SK-N-SH treated with all-trans-retinoic acid at 6 μM for 48 hours (cell line): Measurements from ENCODE around the gene IMMP2L.

ENCODE experiments used
- ATAC-seq: fragments of 200-7000 bp; cut with Tn5 transposase; 3 replicates; pipeline ENCODE4 v1.9.1; 2020; ENCODE audit warnings: mild to moderate bottlenecking, moderate library complexity
- BACH2 ChIP-seq: fragments of 250-450 bp; sonication (Bioruptor Pico); IDR thresholded peaks from 2 replicates; pipeline ENCODE4 v1.9.0; 2021; ENCODE audit warnings: mild to moderate bottlenecking, borderline replicate concordance
- CREB5 ChIP-seq: fragments of 250-450 bp; sonication (Bioruptor Pico); IDR thresholded peaks from 2 replicates; pipeline ENCODE4 v1.5.1; 2020; ENCODE audit warnings: low read depth, mild to moderate bottlenecking, moderate library complexity
- CSDC2 ChIP-seq: fragments of 250-450 bp; sonication (Bioruptor Pico); IDR thresholded peaks from 2 replicates; pipeline ENCODE4 v1.5.0; 2020; ENCODE audit warnings: mild to moderate bottlenecking, moderate library complexity
- CSRNP3 ChIP-seq: fragments of 250-450 bp; sonication (Bioruptor Pico); IDR thresholded peaks from 2 replicates; pipeline ENCODE4 v1.5.1; 2021; ENCODE audit warnings: mild to moderate bottlenecking, moderate library complexity
- ESRRG ChIP-seq: fragments of 250-450 bp; sonication (Bioruptor Pico); IDR thresholded peaks from 2 replicates; pipeline ENCODE4 v1.6.1; 2021; ENCODE audit warnings: mild to moderate bottlenecking
- GLIS3 ChIP-seq: fragments of 250-450 bp; sonication (Bioruptor Pico); IDR thresholded peaks from 2 replicates; pipeline ENCODE4 v1.5.0; 2020; ENCODE audit warnings: mild to moderate bottlenecking, moderate library complexity
- ISL1 ChIP-seq: fragments of 250-450 bp; sonication (Bioruptor Pico); IDR thresholded peaks from 2 replicates; pipeline ENCODE4 v2.1.2; 2022; ENCODE audit warnings: mild to moderate bottlenecking, moderate library complexity
- OSR1 ChIP-seq: fragments of 250-450 bp; sonication (Bioruptor Pico); IDR thresholded peaks from 2 replicates; pipeline ENCODE4 v1.8.0; 2022; ENCODE audit warnings: moderate library complexity, mild to moderate bottlenecking, inconsistent platforms
- PATZ1 ChIP-seq: fragments of 250-450 bp; sonication (Bioruptor Pico); IDR thresholded peaks from 2 replicates; pipeline ENCODE4 v1.8.0; 2020; ENCODE audit warnings: mild to moderate bottlenecking, moderate library complexity, borderline replicate concordance
- POU6F1 ChIP-seq: fragments of 250-450 bp; sonication (Bioruptor Pico); IDR thresholded peaks from 2 replicates; pipeline ENCODE4 v1.8.0; 2021; ENCODE audit warnings: low read depth, mild to moderate bottlenecking, moderate library complexity, borderline replicate concordance
- PPARA ChIP-seq: fragments of 250-450 bp; sonication (Bioruptor Pico); IDR thresholded peaks from 2 replicates; pipeline ENCODE4 v1.5.0; 2020; ENCODE audit warnings: mild to moderate bottlenecking, borderline replicate concordance
- RARB ChIP-seq: fragments of 250-450 bp; sonication (Bioruptor Pico); IDR thresholded peaks from 2 replicates; pipeline ENCODE4 v1.8.0; 2021; ENCODE audit warnings: mild to moderate bottlenecking, moderate library complexity
- SNAI2 ChIP-seq: fragments of 250-450 bp; sonication (Bioruptor Pico); IDR thresholded peaks from 2 replicates; pipeline ENCODE4 v1.5.0; 2020; ENCODE audit warnings: mild to moderate bottlenecking, moderate library complexity
- TOX ChIP-seq: fragments of 250-450 bp; sonication (Bioruptor Pico); IDR thresholded peaks from 2 replicates; pipeline ENCODE4 v1.8.0; 2021; ENCODE audit warnings: mild to moderate bottlenecking, moderate library complexity, borderline replicate concordance
- TSHZ2 ChIP-seq: fragments of 250-450 bp; sonication (Bioruptor Pico); IDR thresholded peaks from 2 replicates; pipeline ENCODE4 v1.5.0; 2020; ENCODE audit warnings: mild to moderate bottlenecking, moderate library complexity
- ZC3H10 ChIP-seq: fragments of 250-450 bp; sonication (Bioruptor Pico); IDR thresholded peaks from 2 replicates; pipeline ENCODE4 v1.5.1; 2021; ENCODE audit warnings: mild to moderate bottlenecking, moderate library complexity
- ZFP3 ChIP-seq: fragments of 250-450 bp; sonication (Bioruptor Pico); IDR thresholded peaks from 2 replicates; pipeline ENCODE4 v1.5.0; 2020; ENCODE audit warnings: mild to moderate bottlenecking, moderate library complexity
- ZFP30 ChIP-seq: fragments of 450-650 bp; formaldehyde crosslinking; IDR thresholded peaks from 2 replicates; pipeline ENCODE4 v1.5.0; 2022; ENCODE audit warnings: mild to moderate bottlenecking, moderate library complexity
- ZNF565 ChIP-seq: fragments of 450-650 bp; formaldehyde crosslinking; conservative IDR thresholded peaks from 2 replicates; pipeline ENCODE4 v1.5.0; 2020; ENCODE audit warnings: low read depth, mild to moderate bottlenecking, moderate library complexity
- ZNF70 ChIP-seq: fragments of 450-650 bp; formaldehyde crosslinking; IDR thresholded peaks from 2 replicates; pipeline ENCODE4 v1.5.0; 2020; ENCODE audit warnings: mild to moderate bottlenecking, moderate library complexity
- ZNF8 ChIP-seq: fragments of 450-650 bp; formaldehyde crosslinking; IDR thresholded peaks from 2 replicates; pipeline ENCODE4 v1.5.0; 2020; ENCODE audit warnings: mild to moderate bottlenecking, moderate library complexity

IMMP2L gene

GRCh38 chr7:110676785-110677184, 885.5 kb downstream of the IMMP2L start:
- no peak for ATAC-seq
- TF ChIP-seq ESRRG (CRISPR knock-in tag) (no peak), CSDC2 (no peak), PATZ1 (CRISPR knock-in tag) (no peak), ZFP3 (CRISPR knock-in tag) (no peak), CSRNP3 (no peak), ZC3H10 (CRISPR knock-in tag) (no peak), OSR1 (no peak), ZFP30 (CRISPR knock-in tag) (no peak), TOX (CRISPR knock-in tag) (no peak), ZNF70 (CRISPR knock-in tag) (no peak), POU6F1 (CRISPR knock-in tag) (no peak)
- TF ChIP-seq, all 23 proteins: peak for 0

- TF ChIP-seq ZNF565 (CRISPR knock-in tag) (no peak), ZC3H10 (CRISPR knock-in tag) (no peak), OSR1 (no peak), GLIS3 (CRISPR knock-in tag) (no peak), CSDC2 (no peak), POU6F1 (CRISPR knock-in tag) (no peak), ISL1 (no peak), ZNF8 (CRISPR knock-in tag) (no peak)
- TF ChIP-seq, all 23 proteins: peak for 0
- ATAC-seq, result no peak
These were observed 886.7 kb downstream of the IMMP2L start for GRCh38 chr7:110675383-110676103.

GRCh38 chr7:110673148-110673547, 889.1 kb downstream of the IMMP2L start:
- TF ChIP-seq ISL1 (no peak), ZFP30 (CRISPR knock-in tag) (no peak), SNAI2 (CRISPR knock-in tag) (no peak), TSHZ2 (CRISPR knock-in tag) (no peak), CREB5 (CRISPR knock-in tag) (no peak), ZC3H10 (CRISPR knock-in tag) (no peak), ZNF8 (CRISPR knock-in tag) (no peak), CSDC2 (no peak), OSR1 (no peak), PPARA (no peak), PATZ1 (CRISPR knock-in tag) (no peak), GLIS3 (CRISPR knock-in tag) (no peak), ESRRG (CRISPR knock-in tag) (no peak), BACH2 (CRISPR knock-in tag) (no peak), RARB (CRISPR knock-in tag) (no peak), TOX (CRISPR knock-in tag) (no peak), ZNF565 (CRISPR knock-in tag) (no peak), CSRNP3 (no peak)
- ATAC-seq, result no peak
